Loucy (cell line): ENCODE data around the gene GULP1.

Source experiments
- CTCF ChIP-seq: fragments of 200-600 bp; sonication (generic); conservative IDR thresholded peaks from 2 replicates; pipeline ENCODE4 v1.5.1; 2014; ENCODE audit warnings: mild to moderate bottlenecking, antibody characterized with exemption, low read length
- EZH2phosphoT487 ChIP-seq: fragments of 200-600 bp; IDR thresholded peaks from 2 replicates; pipeline ENCODE4 v1.6.1; 2018; ENCODE audit warnings: antibody characterized with exemption, mild to moderate bottlenecking, moderate library complexity, borderline replicate concordance

GRCh38 chr2:188435115-188435514, 143.4 kb downstream of the GULP1 start:
- TF ChIP-seq CTCF: no peak
- no peak for TF ChIP-seq EZH2phosphoT487
